HepG2 (cell line): Measurements from ENCODE around the gene TM9SF4. TPM values are rescaled to one million over a fixed set of nuclear protein-coding genes. Genes with fewer than 3 reads are reported as not detected.

Experiments used
- ARHGAP35 ChIP-seq: sonication (generic); formaldehyde crosslinking; IDR thresholded peaks from 2 replicates; pipeline ENCODE4 v1.9.0; 2022; ENCODE audit warnings: mild to moderate bottlenecking, inconsistent platforms, moderate library complexity, missing genetic modification reagents, borderline replicate concordance
- CEBPB ChIP-seq: IDR thresholded peaks from 2 replicates; pipeline ENCODE4 v1.6.1; 2011; ENCODE audit warnings: low read depth, low read length, improper control_type of control experiment, borderline replicate concordance
- HNRNPK ChIP-seq: fragments of 200-400 bp; formaldehyde crosslinking; IDR thresholded peaks from 2 replicates; pipeline ENCODE4 v1.6.1; 2018; ENCODE audit warnings: low read length, low read depth, moderate library complexity, mild to moderate bottlenecking; ENCODE audit not compliant: poor library complexity, severe bottlenecking
- JDP2 ChIP-seq: sonication (generic); formaldehyde crosslinking; IDR thresholded peaks from 2 replicates; pipeline ENCODE4 v1.8.1; 2022; ENCODE audit warnings: missing genetic modification reagents, borderline replicate concordance
- KDM6A ChIP-seq: IDR thresholded peaks from 2 replicates; pipeline ENCODE4 v1.6.1; 2016; ENCODE audit warnings: low read depth
- MTA3 ChIP-seq: sonication (generic); formaldehyde crosslinking; IDR thresholded peaks from 2 replicates; pipeline ENCODE4 v1.4.0; 2020; ENCODE audit warnings: missing genetic modification reagents
- PITX1 ChIP-seq: sonication (generic); formaldehyde crosslinking; IDR thresholded peaks from 2 replicates; pipeline ENCODE4 v1.5.1; 2020; ENCODE audit warnings: mild to moderate bottlenecking, missing genetic modification reagents
- SNAI1 ChIP-seq: sonication (generic); formaldehyde crosslinking; IDR thresholded peaks from 2 replicates; pipeline ENCODE4 v1.5.0; 2020; ENCODE audit warnings: mild to moderate bottlenecking, missing genetic modification reagents, borderline replicate concordance
- SSRP1 ChIP-seq: IDR thresholded peaks from 2 replicates; pipeline ENCODE4 v1.6.1; 2016; ENCODE audit warnings: control low read depth
- TBX2 ChIP-seq: sonication (generic); formaldehyde crosslinking; IDR thresholded peaks from 2 replicates; pipeline ENCODE4 v1.5.0; 2020; ENCODE audit warnings: missing genetic modification reagents, mild to moderate bottlenecking, borderline replicate concordance
- TERF1 ChIP-seq: sonication (generic); formaldehyde crosslinking; IDR thresholded peaks from 2 replicates; pipeline ENCODE4 v1.8.0; 2022; ENCODE audit warnings: mild to moderate bottlenecking, missing genetic modification reagents, moderate library complexity
- ZNF552 ChIP-seq: sonication (generic); formaldehyde crosslinking; IDR thresholded peaks from 2 replicates; pipeline ENCODE4 v1.9.0; 2022; ENCODE audit warnings: missing genetic modification reagents, mild to moderate bottlenecking, borderline replicate concordance
- ZNF720 ChIP-seq: sonication (generic); formaldehyde crosslinking; IDR thresholded peaks from 2 replicates; pipeline ENCODE4 v1.4.0; 2020; ENCODE audit warnings: missing genetic modification reagents
- ZNF841 ChIP-seq: sonication (generic); formaldehyde crosslinking; IDR thresholded peaks from 2 replicates; pipeline ENCODE4 v1.8.1; 2023; ENCODE audit warnings: missing genetic modification reagents, borderline replicate concordance
- polyA plus RNA-seq, 8 experiments: library from polyadenylated mRNA; depleted of rRNA in 3 of 8; stranded (reverse) in 7 of 8; unstranded in 1 of 8; fragments of >200 nt; fragmentation: Illumina TruSeq in 4 of 8; extraction: Trizol in 4 of 8; gene quantifications; 2 replicates each; pipeline versions ENCODE4 v1.2.1 to v1.2.3, GENCODE V29; 2011 to 2016; ENCODE audit warnings: low read depth in 4 of 8, missing spikeins in 1 of 8, mixed read lengths in 1 of 8; ENCODE audit not compliant: insufficient read depth in 1 of 8
- total RNA-seq, 5 experiments: library from RNA; depleted of rRNA; stranded (reverse); fragments of >200 nt; fragmentation: Illumina TruSeq; extraction: Trizol; gene quantifications; 2 replicates each; pipeline ENCODE4 v1.2.3, GENCODE V29; 2016; ENCODE audit warnings: low read depth in 1 of 5
- TF ChIP-seq, protein P1 (sequence below): sonication (generic); formaldehyde crosslinking; IDR thresholded peaks from 2 replicates; pipeline ENCODE4 v1.4.0; 2020; ENCODE audit warnings: missing genetic modification reagents
- TF ChIP-seq, protein P2 (sequence below): sonication (generic); formaldehyde crosslinking; IDR thresholded peaks from 2 replicates; pipeline ENCODE4 v1.5.0; 2020; ENCODE audit warnings: mild to moderate bottlenecking, missing genetic modification reagents, borderline replicate concordance
- TF ChIP-seq, protein P3 (sequence below): sonication (generic); formaldehyde crosslinking; IDR thresholded peaks from 2 replicates; pipeline ENCODE4 v1.8.0; 2022; ENCODE audit warnings: missing genetic modification reagents, mild to moderate bottlenecking, moderate library complexity, borderline replicate concordance

Gene TM9SF4
- total and polyA plus RNA-seq, 2 of the 13 experiments (the other 11 are each of a cell fraction or from before 2014, with no cell fraction given) = 53.5 to 171 TPM

- TF ChIP-seq TBX2 (CRISPR knock-in tag) (peak; percentile 66; the same call in 1 of the 2 replicates), SNAI1 (CRISPR knock-in tag) (peak; percentile 24; the same call in 1 of the 2 replicates), JDP2 (CRISPR knock-in tag) (no peak), HNRNPK (peak; percentile 28), MTA3 (CRISPR knock-in tag) (no peak), PITX1 (CRISPR knock-in tag) (peak; percentile 77), ARHGAP35 (no peak), ZNF841 (CRISPR knock-in tag) (no peak), SSRP1 (peak; percentile 73), KDM6A (CRISPR knock-in tag) (0 out of 2 replicates have a peak, but pooled peaks have one; percentile 42), CEBPB (no peak), TERF1 (no peak), ZNF720 (CRISPR knock-in tag) (no peak; the same call in 1 of the 2 replicates), ZNF552 (0 out of 2 replicates have a peak, but pooled peaks have one; percentile 67)
- TF ChIP-seq, protein P1, sequence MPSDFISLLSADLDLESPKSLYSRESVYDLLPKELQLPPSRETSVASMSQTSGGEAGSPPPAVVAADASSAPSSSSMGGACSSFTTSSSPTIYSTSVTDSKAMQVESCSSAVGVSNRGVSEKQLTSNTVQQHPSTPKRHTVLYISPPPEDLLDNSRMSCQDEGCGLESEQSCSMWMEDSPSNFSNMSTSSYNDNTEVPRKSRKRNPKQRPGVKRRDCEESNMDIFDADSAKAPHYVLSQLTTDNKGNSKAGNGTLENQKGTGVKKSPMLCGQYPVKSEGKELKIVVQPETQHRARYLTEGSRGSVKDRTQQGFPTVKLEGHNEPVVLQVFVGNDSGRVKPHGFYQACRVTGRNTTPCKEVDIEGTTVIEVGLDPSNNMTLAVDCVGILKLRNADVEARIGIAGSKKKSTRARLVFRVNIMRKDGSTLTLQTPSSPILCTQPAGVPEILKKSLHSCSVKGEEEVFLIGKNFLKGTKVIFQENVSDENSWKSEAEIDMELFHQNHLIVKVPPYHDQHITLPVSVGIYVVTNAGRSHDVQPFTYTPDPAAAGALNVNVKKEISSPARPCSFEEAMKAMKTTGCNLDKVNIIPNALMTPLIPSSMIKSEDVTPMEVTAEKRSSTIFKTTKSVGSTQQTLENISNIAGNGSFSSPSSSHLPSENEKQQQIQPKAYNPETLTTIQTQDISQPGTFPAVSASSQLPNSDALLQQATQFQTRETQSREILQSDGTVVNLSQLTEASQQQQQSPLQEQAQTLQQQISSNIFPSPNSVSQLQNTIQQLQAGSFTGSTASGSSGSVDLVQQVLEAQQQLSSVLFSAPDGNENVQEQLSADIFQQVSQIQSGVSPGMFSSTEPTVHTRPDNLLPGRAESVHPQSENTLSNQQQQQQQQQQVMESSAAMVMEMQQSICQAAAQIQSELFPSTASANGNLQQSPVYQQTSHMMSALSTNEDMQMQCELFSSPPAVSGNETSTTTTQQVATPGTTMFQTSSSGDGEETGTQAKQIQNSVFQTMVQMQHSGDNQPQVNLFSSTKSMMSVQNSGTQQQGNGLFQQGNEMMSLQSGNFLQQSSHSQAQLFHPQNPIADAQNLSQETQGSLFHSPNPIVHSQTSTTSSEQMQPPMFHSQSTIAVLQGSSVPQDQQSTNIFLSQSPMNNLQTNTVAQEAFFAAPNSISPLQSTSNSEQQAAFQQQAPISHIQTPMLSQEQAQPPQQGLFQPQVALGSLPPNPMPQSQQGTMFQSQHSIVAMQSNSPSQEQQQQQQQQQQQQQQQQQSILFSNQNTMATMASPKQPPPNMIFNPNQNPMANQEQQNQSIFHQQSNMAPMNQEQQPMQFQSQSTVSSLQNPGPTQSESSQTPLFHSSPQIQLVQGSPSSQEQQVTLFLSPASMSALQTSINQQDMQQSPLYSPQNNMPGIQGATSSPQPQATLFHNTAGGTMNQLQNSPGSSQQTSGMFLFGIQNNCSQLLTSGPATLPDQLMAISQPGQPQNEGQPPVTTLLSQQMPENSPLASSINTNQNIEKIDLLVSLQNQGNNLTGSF (CRISPR knock-in tag) = peak; percentile 51; the same call in 1 of the 2 replicates
- TF ChIP-seq, protein P2, sequence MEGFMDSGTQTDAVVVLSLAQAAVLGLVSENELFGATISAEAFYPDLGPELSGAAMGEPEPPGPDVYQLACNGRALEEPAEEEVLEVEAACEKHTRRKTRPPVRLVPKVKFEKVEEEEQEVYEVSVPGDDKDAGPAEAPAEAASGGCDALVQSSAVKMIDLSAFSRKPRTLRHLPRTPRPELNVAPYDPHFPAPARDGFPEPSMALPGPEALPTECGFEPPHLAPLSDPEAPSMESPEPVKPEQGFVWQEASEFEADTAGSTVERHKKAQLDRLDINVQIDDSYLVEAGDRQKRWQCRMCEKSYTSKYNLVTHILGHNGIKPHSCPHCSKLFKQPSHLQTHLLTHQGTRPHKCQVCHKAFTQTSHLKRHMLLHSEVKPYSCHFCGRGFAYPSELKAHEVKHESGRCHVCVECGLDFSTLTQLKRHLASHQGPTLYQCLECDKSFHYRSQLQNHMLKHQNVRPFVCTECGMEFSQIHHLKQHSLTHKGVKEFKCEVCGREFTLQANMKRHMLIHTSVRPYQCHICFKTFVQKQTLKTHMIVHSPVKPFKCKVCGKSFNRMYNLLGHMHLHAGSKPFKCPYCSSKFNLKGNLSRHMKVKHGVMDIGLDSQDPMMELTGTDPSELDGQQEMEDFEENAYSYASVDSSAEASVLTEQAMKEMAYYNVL (CRISPR knock-in tag) = peak; percentile 82
- TF ChIP-seq, protein P3, sequence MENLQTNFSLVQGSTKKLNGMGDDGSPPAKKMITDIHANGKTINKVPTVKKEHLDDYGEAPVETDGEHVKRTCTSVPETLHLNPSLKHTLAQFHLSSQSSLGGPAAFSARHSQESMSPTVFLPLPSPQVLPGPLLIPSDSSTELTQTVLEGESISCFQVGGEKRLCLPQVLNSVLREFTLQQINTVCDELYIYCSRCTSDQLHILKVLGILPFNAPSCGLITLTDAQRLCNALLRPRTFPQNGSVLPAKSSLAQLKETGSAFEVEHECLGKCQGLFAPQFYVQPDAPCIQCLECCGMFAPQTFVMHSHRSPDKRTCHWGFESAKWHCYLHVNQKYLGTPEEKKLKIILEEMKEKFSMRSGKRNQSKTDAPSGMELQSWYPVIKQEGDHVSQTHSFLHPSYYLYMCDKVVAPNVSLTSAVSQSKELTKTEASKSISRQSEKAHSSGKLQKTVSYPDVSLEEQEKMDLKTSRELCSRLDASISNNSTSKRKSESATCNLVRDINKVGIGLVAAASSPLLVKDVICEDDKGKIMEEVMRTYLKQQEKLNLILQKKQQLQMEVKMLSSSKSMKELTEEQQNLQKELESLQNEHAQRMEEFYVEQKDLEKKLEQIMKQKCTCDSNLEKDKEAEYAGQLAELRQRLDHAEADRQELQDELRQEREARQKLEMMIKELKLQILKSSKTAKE = no peak
Observed at GRCh38 chr20:32207626-32208498, 98.3 kb downstream of the TM9SF4 start, which contains the start of the genes PLAGL2 and POFUT1 (continued).
